T-helper 1 cell treated with Interleukin-12 subunit alpha and Interleukin-12 subunit beta and Interleukin-4 antibody, amounts not matched to agents 30 μg/mL and 1 μg/mL, for 36 hours (primary cell): Measurements from ENCODE around the gene ZBTB16.

Experiments
- H3K27ac Mint-ChIP-seq: one replicate; pipeline ENCODE4 v1.8.0; 2021; ENCODE audit warnings: mild to moderate bottlenecking, mixed read lengths
- H3K27me3 Mint-ChIP-seq: one replicate; pipeline ENCODE4 v1.8.0; 2021; ENCODE audit warnings: low read depth, mixed read lengths
- H3K36me3 Mint-ChIP-seq: one replicate; pipeline ENCODE4 v1.8.0; 2021; ENCODE audit warnings: low read depth, mixed read lengths
- H3K4me1 Mint-ChIP-seq: one replicate; pipeline ENCODE4 v1.8.0; 2021; ENCODE audit warnings: low read depth, mixed read lengths
- H3K4me3 Mint-ChIP-seq: one replicate; pipeline ENCODE4 v1.8.0; 2021; ENCODE audit warnings: mild to moderate bottlenecking, moderate library complexity, mixed read lengths
- H3K9me3 Mint-ChIP-seq: one replicate; pipeline ENCODE4 v1.8.0; 2021; ENCODE audit warnings: mixed read lengths

Gene ZBTB16

GRCh38 chr11:114140826-114141225, 81.3 kb downstream of the ZBTB16 start:
- Mint-ChIP-seq H3K27me3 (peaks cover 33% of the 10 kb centered on the region), H3K9me3 (no peaks in the 10 kb centered on the region), H3K4me1 (peaks cover 11% of the 10 kb centered on the region), H3K4me3 (no peak overlapping the region), H3K36me3 (no peaks in the 10 kb centered on the region), H3K27ac (no peak overlapping the region)

GRCh38 chr11:114141863-114142580, 82.5 kb downstream of the ZBTB16 start:
- H3K4me1 Mint-ChIP-seq = peaks cover 4% of the 10 kb centered on the region
- H3K36me3 Mint-ChIP-seq = no peaks in the 10 kb centered on the region
- no peaks in the 10 kb centered on the region for H3K9me3 Mint-ChIP-seq
- peaks cover 36% of the 10 kb centered on the region for H3K27me3 Mint-ChIP-seq
- no peak overlapping the region for H3K27ac Mint-ChIP-seq
- H3K4me3 Mint-ChIP-seq = no peak overlapping the region

- Mint-ChIP-seq H3K4me3 (no peak overlapping the region), H3K36me3 (no peaks in the 10 kb centered on the region), H3K27ac (no peak overlapping the region), H3K27me3 (peaks cover 35% of the 10 kb centered on the region), H3K4me1 (peaks cover 2% of the 10 kb centered on the region), H3K9me3 (no peaks in the 10 kb centered on the region)
These were observed 83.2 kb downstream of the ZBTB16 start for GRCh38 chr11:114142707-114143106.

GRCh38 chr11:114145166-114145775, 85.8 kb downstream of the ZBTB16 start:
- Mint-ChIP-seq H3K27me3 (peaks cover 30% of the 10 kb centered on the region), H3K4me1 (peaks cover 8% of the 10 kb centered on the region), H3K36me3 (no peaks in the 10 kb centered on the region), H3K9me3 (no peaks in the 10 kb centered on the region), H3K27ac (no peak overlapping the region), H3K4me3 (no peak overlapping the region)

- no peaks in the 10 kb centered on the region for H3K36me3 Mint-ChIP-seq
- no peak overlapping the region for H3K27ac Mint-ChIP-seq
- H3K27me3 Mint-ChIP-seq = peaks cover 30% of the 10 kb centered on the region
- peaks cover 11% of the 10 kb centered on the region for H3K4me1 Mint-ChIP-seq
- no peak overlapping the region for H3K4me3 Mint-ChIP-seq
- no peaks in the 10 kb centered on the region for H3K9me3 Mint-ChIP-seq
These were observed 88.0 kb downstream of the ZBTB16 start for GRCh38 chr11:114147375-114148012.

- H3K27me3 Mint-ChIP-seq = peaks cover 29% of the 10 kb centered on the region
- no peaks in the 10 kb centered on the region for H3K36me3 Mint-ChIP-seq
- H3K9me3 Mint-ChIP-seq = no peaks in the 10 kb centered on the region
- H3K27ac Mint-ChIP-seq = no peak overlapping the region
- H3K4me1 Mint-ChIP-seq = peaks cover 12% of the 10 kb centered on the region
- no peak overlapping the region for H3K4me3 Mint-ChIP-seq
These were observed 88.5 kb downstream of the ZBTB16 start for GRCh38 chr11:114148013-114148382.

GRCh38 chr11:114149689-114150407, 90.3 kb downstream of the ZBTB16 start:
- Mint-ChIP-seq H3K9me3 (no peaks in the 10 kb centered on the region), H3K27me3 (peaks cover 19% of the 10 kb centered on the region), H3K36me3 (no peaks in the 10 kb centered on the region), H3K27ac (no peak overlapping the region), H3K4me3 (no peak overlapping the region), H3K4me1 (peaks cover 13% of the 10 kb centered on the region)

- no peaks in the 10 kb centered on the region for H3K36me3 Mint-ChIP-seq
These were observed 91.2 kb downstream of the ZBTB16 start for GRCh38 chr11:114150671-114151070.

GRCh38 chr11:114151631-114152030, 92.1 kb downstream of the ZBTB16 start:
- peaks cover 15% of the 10 kb centered on the region for H3K27me3 Mint-ChIP-seq
- no peak overlapping the region for H3K27ac Mint-ChIP-seq
- H3K9me3 Mint-ChIP-seq = no peaks in the 10 kb centered on the region
- H3K4me1 Mint-ChIP-seq = peaks cover 13% of the 10 kb centered on the region
- no peaks in the 10 kb centered on the region for H3K36me3 Mint-ChIP-seq
- no peak overlapping the region for H3K4me3 Mint-ChIP-seq

More at GRCh38 chr11:114150671-114151070, 91.2 kb downstream of the ZBTB16 start:
- no peaks in the 10 kb centered on the region for H3K9me3 Mint-ChIP-seq
- H3K4me3 Mint-ChIP-seq = no peak overlapping the region
- H3K4me1 Mint-ChIP-seq = peaks cover 13% of the 10 kb centered on the region
- no peak overlapping the region for H3K27ac Mint-ChIP-seq
- peaks cover 15% of the 10 kb centered on the region for H3K27me3 Mint-ChIP-seq

- no peaks in the 10 kb centered on the region for H3K36me3 Mint-ChIP-seq
- H3K4me1 Mint-ChIP-seq = peaks cover 13% of the 10 kb centered on the region
- H3K27ac Mint-ChIP-seq = no peak overlapping the region
- no peak overlapping the region for H3K4me3 Mint-ChIP-seq
- H3K9me3 Mint-ChIP-seq = no peaks in the 10 kb centered on the region
- peaks cover 10% of the 10 kb centered on the region for H3K27me3 Mint-ChIP-seq
These were observed 92.7 kb downstream of the ZBTB16 start for GRCh38 chr11:114152162-114152561.

GRCh38 chr11:114152785-114153184, 93.3 kb downstream of the ZBTB16 start:
- no peak overlapping the region for H3K27ac Mint-ChIP-seq
- peaks cover 2% of the 10 kb centered on the region for H3K36me3 Mint-ChIP-seq
- H3K9me3 Mint-ChIP-seq = no peaks in the 10 kb centered on the region
- H3K4me1 Mint-ChIP-seq = peaks cover 17% of the 10 kb centered on the region
- H3K4me3 Mint-ChIP-seq = no peak overlapping the region
- peaks cover 10% of the 10 kb centered on the region for H3K27me3 Mint-ChIP-seq

GRCh38 chr11:114153224-114153623, 93.7 kb downstream of the ZBTB16 start:
- no peak overlapping the region for H3K4me3 Mint-ChIP-seq
- H3K27me3 Mint-ChIP-seq = peaks cover 10% of the 10 kb centered on the region
- peaks cover 21% of the 10 kb centered on the region for H3K4me1 Mint-ChIP-seq
- H3K9me3 Mint-ChIP-seq = no peaks in the 10 kb centered on the region
- H3K36me3 Mint-ChIP-seq = peaks cover 2% of the 10 kb centered on the region
- H3K27ac Mint-ChIP-seq = no peak overlapping the region

GRCh38 chr11:114154271-114155047, 94.9 kb downstream of the ZBTB16 start:
- Mint-ChIP-seq H3K4me1 (peaks cover 28% of the 10 kb centered on the region), H3K4me3 (no peak overlapping the region), H3K9me3 (no peaks in the 10 kb centered on the region), H3K36me3 (peaks cover 2% of the 10 kb centered on the region), H3K27me3 (peaks cover 7% of the 10 kb centered on the region), H3K27ac (no peak overlapping the region)

- H3K36me3 Mint-ChIP-seq = peaks cover 2% of the 10 kb centered on the region
- peaks cover 7% of the 10 kb centered on the region for H3K27me3 Mint-ChIP-seq
These were observed 95.6 kb downstream of the ZBTB16 start for GRCh38 chr11:114155116-114155515.

More at GRCh38 chr11:114155116-114155515, 95.6 kb downstream of the ZBTB16 start:
- Mint-ChIP-seq H3K27ac (no peak overlapping the region), H3K4me1 (peaks cover 29% of the 10 kb centered on the region), H3K4me3 (no peak overlapping the region), H3K9me3 (no peaks in the 10 kb centered on the region)
